Measurements from ENCODE around the gene MYOD1.

The MYOD1 gene

DNA sequence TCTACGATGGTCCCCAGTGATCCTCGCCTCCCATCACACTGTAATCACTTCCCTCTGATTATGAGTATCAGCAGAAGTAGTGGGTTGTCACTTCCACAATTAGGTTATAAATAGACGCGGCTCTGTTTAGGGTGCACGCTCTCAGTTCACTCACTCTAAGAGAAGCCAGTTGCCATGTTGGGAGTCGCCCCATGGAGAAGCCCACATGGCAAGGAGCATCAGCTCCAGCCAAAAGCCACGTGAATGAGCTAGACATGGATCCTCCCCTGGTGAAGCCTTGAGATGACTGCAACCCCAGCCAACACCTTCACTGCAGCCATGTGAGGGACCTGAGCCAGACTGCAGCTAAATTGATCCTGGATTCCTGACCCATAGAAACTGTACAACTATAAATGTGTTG lies 26.4 kb upstream of the MYOD1 start:
- no peak for TF ChIP-seq CTCF (IDR thresholded peaks at IDR 0.05; ENCODE audit: low read depth, low read length, missing control alignments)
- in situ Hi-C loops (cut with HindIII; ENCODE audit: low pct_ligation_motif_present, low sequenced_read_pairs), result no loop called here
- peaks cover 29% of the 10 kb centered on the region for H3K27me3 ChIP-seq (replicated peaks)
- DNase-seq, result no peak
- no peak overlapping the region for H3K27ac ChIP-seq
- H3K4me3 ChIP-seq (ENCODE audit: low read depth, low read length), result no peak overlapping the region
- no peaks in the 10 kb centered on the region for H3K36me3 ChIP-seq (replicated peaks)

GRCh38 chr11:17693531-17693930 lies 25.8 kb upstream of the MYOD1 start:
- H3K4me3 ChIP-seq (ENCODE audit: low read depth, low read length), result no peak overlapping the region
- H3K27ac ChIP-seq, result no peak overlapping the region
- no peaks in the 10 kb centered on the region for H3K36me3 ChIP-seq (replicated peaks)
- DNase-seq, result no peak
- peaks cover 29% of the 10 kb centered on the region for H3K27me3 ChIP-seq (replicated peaks)
- TF ChIP-seq CTCF (IDR thresholded peaks at IDR 0.05; ENCODE audit: low read depth, low read length, missing control alignments), result no peak
- in situ Hi-C loops (cut with HindIII; ENCODE audit: low pct_ligation_motif_present, low sequenced_read_pairs), result no loop called here

DNA sequence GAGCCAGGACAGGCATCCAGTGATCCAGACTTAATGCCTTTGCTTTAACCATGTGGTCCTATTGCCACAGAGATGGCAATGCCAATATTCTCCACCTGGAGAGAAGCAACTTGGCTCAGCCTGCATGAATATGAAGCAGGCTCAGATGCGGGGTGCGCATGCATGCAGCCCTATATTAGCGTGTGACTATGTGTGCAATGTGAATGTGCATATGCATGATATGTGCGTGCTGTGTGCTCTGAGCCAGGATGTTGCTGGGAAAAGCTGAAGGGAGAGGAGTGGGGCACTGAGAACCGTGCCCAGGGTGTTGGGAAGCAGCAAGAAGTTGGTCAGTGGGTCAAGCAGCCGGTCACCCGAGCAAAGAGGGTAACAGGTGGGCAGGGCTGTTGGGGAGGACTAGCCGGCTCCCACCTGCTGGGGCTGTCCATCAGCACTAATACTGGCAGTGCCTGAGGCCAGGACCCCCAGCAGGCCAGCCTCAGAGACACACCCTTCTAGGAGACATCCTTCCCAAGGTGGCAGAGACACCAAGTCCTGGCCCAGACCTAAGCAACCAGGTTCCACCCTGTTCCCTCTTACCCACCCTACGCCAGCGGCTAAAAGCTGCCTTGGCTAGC lies 24.8 kb upstream of the MYOD1 start:
- in situ Hi-C loops (cut with HindIII; ENCODE audit: low pct_ligation_motif_present, low sequenced_read_pairs), result no loop called here
- Histone ChIP-seq H3K27me3 (replicated peaks) (peaks cover 29% of the 10 kb centered on the region), H3K27ac (no peak overlapping the region), H3K4me3 (ENCODE audit: low read depth, low read length) (no peak overlapping the region), H3K36me3 (replicated peaks) (no peaks in the 10 kb centered on the region)
- TF ChIP-seq CTCF (IDR thresholded peaks at IDR 0.05; ENCODE audit: low read depth, low read length, missing control alignments), result no peak
- no peak for DNase-seq

GRCh38 chr11:17695454-17696441 lies 23.6 kb upstream of the MYOD1 start:
- Histone ChIP-seq H3K36me3 (replicated peaks) (no peaks in the 10 kb centered on the region), H3K27me3 (replicated peaks) (peaks cover 29% of the 10 kb centered on the region), H3K4me3 (ENCODE audit: low read depth, low read length) (no peak overlapping the region), H3K27ac (no peak overlapping the region)
- no peak for DNase-seq
- no peak for TF ChIP-seq CTCF (IDR thresholded peaks at IDR 0.05; ENCODE audit: low read depth, low read length, missing control alignments)
- in situ Hi-C loops (cut with HindIII; ENCODE audit: low pct_ligation_motif_present, low sequenced_read_pairs), result no loop called here

DNA sequence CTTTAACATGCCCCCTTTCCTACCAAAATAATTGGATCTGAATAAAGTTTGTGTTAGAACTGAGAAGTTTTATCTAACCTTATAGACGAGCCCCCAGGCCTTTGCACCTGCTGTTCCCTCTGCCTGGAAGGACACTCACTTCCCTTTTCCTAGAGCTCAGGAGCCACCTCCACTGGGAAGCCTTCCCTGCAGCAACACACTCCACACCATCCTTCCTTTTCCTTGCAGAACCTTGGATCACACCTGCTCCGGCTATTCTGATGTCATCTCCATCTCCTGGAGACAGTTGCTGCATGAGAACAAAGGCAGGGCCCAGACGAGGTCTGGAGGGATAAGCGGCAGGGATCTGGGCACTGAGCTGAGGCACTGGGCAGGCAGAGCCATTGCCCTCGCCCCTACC lies 22.6 kb upstream of the MYOD1 start:
- DNase-seq, result no peak
- Histone ChIP-seq H3K27me3 (replicated peaks) (peaks cover 29% of the 10 kb centered on the region), H3K4me3 (ENCODE audit: low read depth, low read length) (no peak overlapping the region), H3K27ac (no peak overlapping the region), H3K36me3 (replicated peaks) (no peaks in the 10 kb centered on the region)
- no peak for TF ChIP-seq CTCF (IDR thresholded peaks at IDR 0.05; ENCODE audit: low read depth, low read length, missing control alignments)
- in situ Hi-C loops (cut with HindIII; ENCODE audit: low pct_ligation_motif_present, low sequenced_read_pairs), result no loop called here
